GM19351 (cell line): ENCODE measurements around the gene DDX51.

Source experiments
- ATAC-seq: cut with Tn5 transposase; IDR thresholded peaks from one replicate; pipeline ENCODE4 v1.9.1; 2021; ENCODE audit warnings: mild to moderate bottlenecking, moderate library complexity; ENCODE audit not compliant: unreplicated experiment

The DDX51 gene

GRCh38 chr12:132179431-132180362 is 35.6 kb upstream of the DDX51 start:
- ATAC-seq = no peak

- ATAC-seq = no peak
Measured at GRCh38 chr12:132178801-132179401, 34.8 kb upstream of the DDX51 start.

- ATAC-seq = no peak
Measured at GRCh38 chr12:132178316-132178715, 34.2 kb upstream of the DDX51 start.

GRCh38 chr12:132176920-132177551 is 32.9 kb upstream of the DDX51 start:
- ATAC-seq = no peak

GRCh38 chr12:132176385-132176919 is 32.3 kb upstream of the DDX51 start:
- ATAC-seq = no peak

GRCh38 chr12:132175496-132176384 is 31.6 kb upstream of the DDX51 start:
- ATAC-seq = no peak

- ATAC-seq = no peak
Measured at GRCh38 chr12:132174839-132175490, 30.8 kb upstream of the DDX51 start.

GRCh38 chr12:132174015-132174838 is 30.1 kb upstream of the DDX51 start:
- ATAC-seq = no peak

GRCh38 chr12:132173135-132174014 is 29.3 kb upstream of the DDX51 start:
- no peak for ATAC-seq

- ATAC-seq = no peak
Measured at GRCh38 chr12:132172619-132173018, 28.5 kb upstream of the DDX51 start.

- ATAC-seq = no peak
Measured at GRCh38 chr12:132171968-132172521, 27.9 kb upstream of the DDX51 start.

- no peak for ATAC-seq
Measured at GRCh38 chr12:132171293-132171967, 27.3 kb upstream of the DDX51 start.

- ATAC-seq = no peak
Measured at GRCh38 chr12:132170637-132171292, 26.6 kb upstream of the DDX51 start.

GRCh38 chr12:132170094-132170636 is 26.0 kb upstream of the DDX51 start:
- no peak for ATAC-seq

GRCh38 chr12:132169376-132169775 is 25.3 kb upstream of the DDX51 start:
- ATAC-seq = no peak

- ATAC-seq = no peak
Measured at GRCh38 chr12:132168311-132169031, 24.4 kb upstream of the DDX51 start.
